Hepatocyte (in vitro differentiated cells): ENCODE data around the gene PAFAH1B2. TPM values are rescaled to one million over a fixed set of nuclear protein-coding genes. Genes with fewer than 3 reads are reported as not detected.
"Not testable (repeated sequence)": the region's sequence is repeated elsewhere in the genome, so short reads cannot be mapped to it uniquely, and the experiment has no call there.

ENCODE experiments used
- DNase-seq: peaks from one replicate; pipeline ENCODE4 v3.0.0-alpha.2; 2016; ENCODE audit warnings: low spot score
- H2AFZ ChIP-seq: fragments of 200-600 bp; sonication (generic); 2 replicates; pipeline ENCODE4 v1.6.0; 2016; ENCODE audit warnings: antibody characterized with exemption, mild to moderate bottlenecking
- H3K27ac ChIP-seq: fragments of 200-600 bp; sonication (generic); 2 replicates; pipeline ENCODE4 v1.5.1; 2016; ENCODE audit warnings: mild to moderate bottlenecking
- H3K27me3 ChIP-seq: fragments of 200-600 bp; sonication (generic); 2 replicates; pipeline ENCODE4 v1.6.1; 2016
- H3K36me3 ChIP-seq: fragments of 200-600 bp; sonication (generic); replicated peaks from 2 replicates; pipeline ENCODE4 v1.5.1; 2016; ENCODE audit warnings: low read depth; ENCODE audit not compliant: insufficient read depth
- H3K4me1 ChIP-seq: fragments of 200-600 bp; sonication (generic); 2 replicates; pipeline ENCODE4 v1.5.1; 2016; ENCODE audit warnings: mild to moderate bottlenecking, moderate library complexity; ENCODE audit not compliant: insufficient read depth
- H3K4me2 ChIP-seq: fragments of 200-600 bp; sonication (generic); 2 replicates; pipeline ENCODE4 v1.6.0; 2016
- H3K4me3 ChIP-seq: fragments of 200-600 bp; sonication (generic); 2 replicates; pipeline ENCODE4 v1.5.1; 2016; ENCODE audit warnings: mild to moderate bottlenecking
- H3K79me2 ChIP-seq: fragments of 200-600 bp; sonication (generic); 2 replicates; pipeline ENCODE4 v1.6.0; 2017; ENCODE audit warnings: mild to moderate bottlenecking
- H3K9me2 ChIP-seq: fragments of 200-600 bp; sonication (generic); replicated peaks from 2 replicates; pipeline ENCODE4 v1.6.0; 2017; ENCODE audit warnings: mild to moderate bottlenecking; ENCODE audit not compliant: insufficient read depth
- H3K9me3 ChIP-seq: fragments of 200-600 bp; sonication (generic); 2 replicates; pipeline ENCODE4 v1.5.1; 2016; ENCODE audit warnings: low read depth, mild to moderate bottlenecking
- H4K20me1 ChIP-seq: fragments of 200-600 bp; sonication (generic); 2 replicates; pipeline ENCODE4 v1.6.0; 2016; ENCODE audit warnings: mild to moderate bottlenecking; ENCODE audit not compliant: insufficient read depth, poor library complexity, severe bottlenecking
- EZH2 ChIP-seq: fragments of 200-600 bp; sonication (generic); IDR thresholded peaks from 2 replicates; pipeline ENCODE4 v1.6.1; 2016; ENCODE audit warnings: antibody characterized with exemption, mild to moderate bottlenecking, borderline replicate concordance
- EZH2phosphoT487 ChIP-seq: fragments of 200-600 bp; sonication (generic); IDR thresholded peaks from one replicate; pipeline ENCODE4 v1.6.1; 2018; ENCODE audit warnings: antibody characterized with exemption, mild to moderate bottlenecking, low read depth, moderate library complexity; ENCODE audit not compliant: unreplicated experiment, severe bottlenecking
- WGBS: methylation state at CpG from one replicate; pipeline ENCODE4 v1.1.6; 2016; ENCODE audit warnings: low lambda C conversion rate; ENCODE audit errors: missing lambda C conversion rate; 5-methylcytosine and 5-hydroxymethylcytosine counted together
- polyA plus RNA-seq: library from polyadenylated mRNA; unstranded; fragments of >200 nt; fragmentation: Nextera tagmentation; extraction: Ambion mirVana; gene quantifications from 2 replicates; pipeline ENCODE4 v1.2.1, GENCODE V29; 2016
- total RNA-seq: library from RNA; depleted of rRNA; stranded (reverse); fragments of >200 nt; gene quantifications from 2 replicates; pipeline ENCODE4 v1.2.3, GENCODE V29; 2014
- TF ChIP-seq, protein P1 (sequence below): fragments of 200-600 bp; sonication (generic); IDR thresholded peaks from 2 replicates; pipeline ENCODE4 v1.5.1; 2016; ENCODE audit warnings: antibody characterized with exemption, mild to moderate bottlenecking; ENCODE audit not compliant: poor library complexity

The PAFAH1B2 gene
- total and polyA plus RNA-seq, 2 experiments from 2014 or later, result 30.8 to 103 TPM

DNA sequence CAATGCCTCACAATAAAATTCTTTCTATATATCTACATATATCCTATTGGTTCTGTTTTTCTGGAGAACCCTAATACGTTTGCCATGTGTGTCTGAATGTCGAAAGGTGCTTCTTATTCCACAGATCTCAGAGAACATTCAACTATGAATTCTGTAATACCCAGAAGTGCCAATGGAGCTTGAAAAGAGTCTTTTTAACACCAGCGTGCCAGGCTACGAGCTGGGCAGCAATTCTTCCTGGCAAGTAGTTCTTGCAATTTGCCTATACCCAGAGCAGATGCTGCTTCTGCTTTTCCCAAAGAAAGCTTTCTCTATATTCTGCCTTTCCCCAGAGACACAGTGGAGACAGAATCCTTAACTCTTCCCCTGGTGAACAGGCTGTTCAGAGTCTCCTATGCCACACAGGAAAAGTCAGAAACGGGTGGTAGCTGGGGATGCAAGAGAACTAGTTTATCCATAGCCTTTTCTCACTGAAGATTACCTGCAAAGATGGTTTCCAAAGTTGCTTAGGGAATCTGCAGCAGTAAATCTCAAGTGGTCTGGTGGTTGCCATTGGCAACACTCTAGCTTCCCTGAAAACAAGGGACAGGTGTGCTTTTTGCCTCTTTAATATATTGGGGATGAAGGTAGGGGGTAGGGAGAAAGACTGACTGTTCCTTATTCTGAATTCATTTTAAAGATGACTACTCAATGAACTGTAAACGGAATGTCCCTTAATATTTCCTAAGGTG lies 16.8 kb upstream of the PAFAH1B2 start:
- no peak overlapping the region for H3K4me2 ChIP-seq
- no peaks in the 10 kb centered on the region for H3K4me1 ChIP-seq
- no peaks in the 10 kb centered on the region for H3K36me3 ChIP-seq
- TF ChIP-seq EZH2phosphoT487, result no peak
- TF ChIP-seq, protein P1, sequence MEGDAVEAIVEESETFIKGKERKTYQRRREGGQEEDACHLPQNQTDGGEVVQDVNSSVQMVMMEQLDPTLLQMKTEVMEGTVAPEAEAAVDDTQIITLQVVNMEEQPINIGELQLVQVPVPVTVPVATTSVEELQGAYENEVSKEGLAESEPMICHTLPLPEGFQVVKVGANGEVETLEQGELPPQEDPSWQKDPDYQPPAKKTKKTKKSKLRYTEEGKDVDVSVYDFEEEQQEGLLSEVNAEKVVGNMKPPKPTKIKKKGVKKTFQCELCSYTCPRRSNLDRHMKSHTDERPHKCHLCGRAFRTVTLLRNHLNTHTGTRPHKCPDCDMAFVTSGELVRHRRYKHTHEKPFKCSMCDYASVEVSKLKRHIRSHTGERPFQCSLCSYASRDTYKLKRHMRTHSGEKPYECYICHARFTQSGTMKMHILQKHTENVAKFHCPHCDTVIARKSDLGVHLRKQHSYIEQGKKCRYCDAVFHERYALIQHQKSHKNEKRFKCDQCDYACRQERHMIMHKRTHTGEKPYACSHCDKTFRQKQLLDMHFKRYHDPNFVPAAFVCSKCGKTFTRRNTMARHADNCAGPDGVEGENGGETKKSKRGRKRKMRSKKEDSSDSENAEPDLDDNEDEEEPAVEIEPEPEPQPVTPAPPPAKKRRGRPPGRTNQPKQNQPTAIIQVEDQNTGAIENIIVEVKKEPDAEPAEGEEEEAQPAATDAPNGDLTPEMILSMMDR, result no peak
- no peak for TF ChIP-seq EZH2
- H3K79me2 ChIP-seq, result no peaks in the 10 kb centered on the region
- H4K20me1 ChIP-seq, result no peaks in the 10 kb centered on the region
- 86% methylated on average over 6 of the region's 6 CpGs for WGBS
- H2AFZ ChIP-seq, result no peak overlapping the region
- no peak overlapping the region for H3K27ac ChIP-seq
- H3K4me3 ChIP-seq, result no peak overlapping the region
- no peaks in the 10 kb centered on the region for H3K9me2 ChIP-seq
- no peak for DNase-seq
- no peaks in the 10 kb centered on the region for H3K9me3 ChIP-seq
- no peaks in the 10 kb centered on the region for H3K27me3 ChIP-seq

DNA sequence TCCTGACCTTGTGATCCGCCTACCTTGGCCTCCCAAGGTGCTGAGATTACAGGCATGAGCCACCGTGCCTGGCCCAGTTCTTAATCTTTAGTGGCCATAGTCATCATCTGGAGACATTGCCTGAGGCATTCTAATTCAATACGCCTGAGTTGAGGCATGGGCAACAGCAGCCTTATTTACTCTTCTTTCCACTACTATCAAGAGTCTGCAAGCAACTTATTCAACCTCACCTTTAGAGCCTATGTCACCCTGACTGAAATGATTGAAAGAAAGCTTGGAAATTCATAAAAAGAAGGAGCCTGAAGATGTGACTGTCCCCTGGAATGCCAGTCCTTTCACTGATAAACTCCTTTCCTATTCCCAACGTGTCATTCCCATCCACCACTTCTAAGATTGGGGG lies 15.8 kb upstream of the PAFAH1B2 start:
- DNase-seq, result no peak
- no peaks in the 10 kb centered on the region for H3K9me3 ChIP-seq
- H3K4me1 ChIP-seq, result no peaks in the 10 kb centered on the region
- H4K20me1 ChIP-seq, result no peaks in the 10 kb centered on the region
- no peaks in the 10 kb centered on the region for H3K79me2 ChIP-seq
- no peak overlapping the region for H3K4me3 ChIP-seq
- TF ChIP-seq EZH2phosphoT487, result no peak
- TF ChIP-seq, protein P1, result no peak
- no peak for TF ChIP-seq EZH2
- H3K27me3 ChIP-seq, result no peaks in the 10 kb centered on the region
- no peak overlapping the region for H2AFZ ChIP-seq
- no peaks in the 10 kb centered on the region for H3K9me2 ChIP-seq
- no peak overlapping the region for H3K4me2 ChIP-seq
- no peaks in the 10 kb centered on the region for H3K36me3 ChIP-seq
- H3K27ac ChIP-seq, result no peak overlapping the region
- 76% methylated on average over 4 of the region's 4 CpGs for WGBS

DNA sequence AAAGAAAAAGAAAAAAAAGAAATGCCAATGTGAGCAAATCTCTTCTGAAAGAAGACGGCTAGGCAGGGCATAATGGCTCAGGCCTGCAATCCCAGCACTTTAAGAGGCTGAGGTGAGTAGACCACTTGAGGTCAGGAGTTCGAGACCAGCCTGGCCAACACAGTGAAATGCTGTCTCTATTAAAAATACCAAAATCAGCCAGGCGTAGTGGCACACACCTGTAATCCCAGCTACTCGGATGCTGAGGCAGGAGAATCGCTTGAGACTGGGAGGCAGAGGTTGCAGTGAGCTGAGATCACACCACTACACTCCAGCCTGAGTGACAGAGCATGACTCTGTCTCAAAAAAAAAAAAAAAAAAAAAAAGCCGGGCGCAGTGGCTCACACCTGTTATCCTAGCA lies 13.7 kb upstream of the PAFAH1B2 start:
- not testable (repeated sequence) for DNase-seq, H3K4me1 ChIP-seq, H3K79me2 ChIP-seq, H3K9me3 ChIP-seq, H3K36me3 ChIP-seq, H3K4me3 ChIP-seq, H2AFZ ChIP-seq, H3K4me2 ChIP-seq, H3K9me2 ChIP-seq, H4K20me1 ChIP-seq, H3K27ac ChIP-seq, H3K27me3 ChIP-seq
- 95% methylated on average over 7 of the region's 7 CpGs for WGBS

DNA sequence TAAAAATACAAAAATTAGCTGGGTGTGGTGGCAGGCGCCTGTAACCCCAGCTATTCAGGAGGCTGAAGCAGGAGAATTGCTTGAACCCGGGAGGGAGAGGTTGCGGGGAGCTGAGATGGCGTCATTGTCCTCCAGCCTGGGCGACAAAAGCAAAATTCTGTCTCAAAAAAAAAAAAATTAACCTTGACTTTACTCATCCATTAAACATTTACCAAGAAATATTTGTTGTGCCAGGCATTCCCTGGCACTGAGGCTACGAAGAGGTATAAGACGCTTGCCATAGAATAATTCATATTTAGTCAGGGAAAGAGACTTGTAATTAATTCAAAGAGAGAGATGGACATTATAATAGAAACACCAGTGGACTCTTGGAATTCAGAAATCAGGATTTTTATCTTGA lies 13.2 kb upstream of the PAFAH1B2 start:
- no peaks in the 10 kb centered on the region for H3K27me3 ChIP-seq
- no peaks in the 10 kb centered on the region for H3K9me2 ChIP-seq
- no peaks in the 10 kb centered on the region for H3K4me1 ChIP-seq
- H3K4me2 ChIP-seq, result no peak overlapping the region
- WGBS, result 95% methylated on average over 7 of the region's 7 CpGs
- no peak for TF ChIP-seq EZH2phosphoT487
- TF ChIP-seq, protein P1, result no peak
- no peak for TF ChIP-seq EZH2
- H3K4me3 ChIP-seq, result no peak overlapping the region
- H4K20me1 ChIP-seq, result no peaks in the 10 kb centered on the region
- no peak for DNase-seq
- no peaks in the 10 kb centered on the region for H3K9me3 ChIP-seq
- H2AFZ ChIP-seq, result no peak overlapping the region
- no peak overlapping the region for H3K27ac ChIP-seq
- H3K36me3 ChIP-seq, result no peaks in the 10 kb centered on the region
- no peaks in the 10 kb centered on the region for H3K79me2 ChIP-seq
